ENCODE measurements around the gene FMNL2. TPM values are rescaled to one million over a fixed set of nuclear protein-coding genes. Genes with fewer than 3 reads are reported as not detected.
A peak's percentile ranks its signal among the peaks of the same experiment; 100 is the strongest.

Gene FMNL2
- total RNA-seq (10 to 100 TPM; 23.9 to 59.3 (median 38.1) TPM), polyA plus RNA-seq (10 to 100 TPM in 2 of 3 donors, 1 to 10 TPM in 1; 8.8 to 16.4 (median 10.4) TPM)
- long read RNA-seq, donor 1, full-length matches to known transcripts: 1 of 13 reads
- long read RNA-seq, donor 1, partial matches to known transcripts: 12 of 13 reads
- long read RNA-seq, donor 1, other reads (novel, unspliced or antisense): 0 of 13 reads
- long read RNA-seq, donor 2: 0 reads

GRCh38 chr2:152335016-152335725, at the start of gene FMNL2:
Gene FMNL2, plus strand, starts transcription at chr2:152335174.
- Histone ChIP-seq H3K27me3 (replicated peaks in 1 of 7) (peaks cover 0 to 49% (median 10%) of the 10 kb centered on the region in 7 donors), H3K27ac (peak within 1 kb of the TSS in 7 of 8 donors; percentile 57 to 81 (median 74)), H3K36me3 (no peaks in the 10 kb centered on the region), H3K4me3 (peak within 1 kb of the TSS; percentile 74 to 99 (median 90)), H3K9me3 (no peaks in the 10 kb centered on the region), H3K4me1 (peaks cover 0 to 38% (median 20%) of the 10 kb centered on the region in 6 donors)
- TF ChIP-seq POLR2AphosphoS5 (IDR thresholded peaks at IDR 0.05) (peak; percentile 76 to 85 (median 81)), CTCF (IDR thresholded peaks at IDR 0.05 in 8 of 11, conservative IDR thresholded peaks at IDR 0.05 in 3 of 11) (peak in 1 of 11 experiments; percentile 20), POLR2A (IDR thresholded peaks at IDR 0.05) (peak in 1 of 3 donors; percentile 40)
- intact Hi-C loops (cut with DNase I; ENCODE audit: low total_unique reads): no loop called here
- peak; percentile 91 for DNase-seq
- WGBS, 5 donors: 0 to 1% (median 1%) methylated on average over 7 to 85 of the region's 85 CpGs

- Histone ChIP-seq H3K27me3 (replicated peaks in 1 of 7) (no peaks in the 10 kb centered on the region), H3K27ac (no peak overlapping the region), H3K9me3 (no peaks in the 10 kb centered on the region), H3K4me1 (no peaks in the 10 kb centered on the region), H3K36me3 (no peaks in the 10 kb centered on the region), H3K4me3 (no peak overlapping the region)
- intact Hi-C loops (cut with DNase I; ENCODE audit: low total_unique reads): no loop called here
- no peak for DNase-seq
- TF ChIP-seq CTCF (IDR thresholded peaks at IDR 0.05 in 8 of 11, conservative IDR thresholded peaks at IDR 0.05 in 3 of 11): no peak
- no peak for TF ChIP-seq POLR2AphosphoS5 (IDR thresholded peaks at IDR 0.05)
- TF ChIP-seq POLR2A (IDR thresholded peaks at IDR 0.05): no peak
Observed at GRCh38 chr2:152292991-152293390, 42.0 kb upstream of the FMNL2 start.

- no peaks in the 10 kb centered on the region for H3K36me3 ChIP-seq
- DNase-seq: no peak
- no peaks in the 10 kb centered on the region for H3K27me3 ChIP-seq (replicated peaks in 1 of 7)
- H3K4me3 ChIP-seq: no peak overlapping the region
- H3K9me3 ChIP-seq: no peaks in the 10 kb centered on the region
- 92 to 100% (median 96%) methylated on average over 2 of the region's 2 CpGs for WGBS, 5 donors
- H3K27ac ChIP-seq: no peak overlapping the region
- intact Hi-C loops (cut with DNase I; ENCODE audit: low total_unique reads): no loop called here
- no peaks in the 10 kb centered on the region for H3K4me1 ChIP-seq
- TF ChIP-seq CTCF (IDR thresholded peaks at IDR 0.05 in 8 of 11, conservative IDR thresholded peaks at IDR 0.05 in 3 of 11) (no peak), POLR2AphosphoS5 (IDR thresholded peaks at IDR 0.05) (no peak), POLR2A (IDR thresholded peaks at IDR 0.05) (no peak)
Observed at GRCh38 chr2:152297715-152298114, 37.3 kb upstream of the FMNL2 start.

GRCh38 chr2:152298754-152299153, 36.2 kb upstream of the FMNL2 start:
- WGBS, 5 donors: 76 to 81% (median 78%) methylated on average over 1 of the region's 1 CpG

More at GRCh38 chr2:152298754-152299153, 36.2 kb upstream of the FMNL2 start:
- TF ChIP-seq CTCF (IDR thresholded peaks at IDR 0.05 in 8 of 11, conservative IDR thresholded peaks at IDR 0.05 in 3 of 11) (no peak), POLR2AphosphoS5 (IDR thresholded peaks at IDR 0.05) (no peak), POLR2A (IDR thresholded peaks at IDR 0.05) (no peak)
- H3K27ac ChIP-seq: no peak overlapping the region
- H3K4me3 ChIP-seq: no peak overlapping the region
- no peak for DNase-seq
- H3K4me1 ChIP-seq: no peaks in the 10 kb centered on the region
- intact Hi-C loops (cut with DNase I; ENCODE audit: low total_unique reads): no loop called here
- no peaks in the 10 kb centered on the region for H3K9me3 ChIP-seq
- no peaks in the 10 kb centered on the region for H3K36me3 ChIP-seq
- no peaks in the 10 kb centered on the region for H3K27me3 ChIP-seq (replicated peaks in 1 of 7)

All from spleen (tissue), 13 donors.